K562 (cell line): ENCODE measurements around the gene NEDD4. TPM values are rescaled to one million over a fixed set of nuclear protein-coding genes. Genes with fewer than 3 reads are reported as not detected.

Source experiments
- E2F4 ChIP-seq: sonication (generic); formaldehyde crosslinking; IDR thresholded peaks from 2 replicates; pipeline ENCODE4 v1.8.0; 2022; ENCODE audit warnings: mild to moderate bottlenecking, low read depth, missing genetic modification reagents
- EP400 ChIP-seq: fragments of 450-650 bp; IDR thresholded peaks from 2 replicates; pipeline ENCODE4 v1.6.1; 2017; ENCODE audit warnings: antibody characterized with exemption, mild to moderate bottlenecking, moderate library complexity
- ESRRA ChIP-seq: fragments of 450-650 bp; IDR thresholded peaks from 2 replicates; pipeline ENCODE4 v1.6.1; 2014; ENCODE audit warnings: low read depth, mild to moderate bottlenecking, moderate library complexity, borderline replicate concordance
- FIP1L1 ChIP-seq: fragments of 200-400 bp; formaldehyde crosslinking; IDR thresholded peaks from 2 replicates; pipeline ENCODE4 v1.6.1; 2018; ENCODE audit warnings: mild to moderate bottlenecking, low read depth, low read length; ENCODE audit not compliant: poor library complexity, severe bottlenecking
- GABPB1 ChIP-seq: sonication (generic); formaldehyde crosslinking; IDR thresholded peaks from 2 replicates; pipeline ENCODE4 v1.8.0; 2022; ENCODE audit warnings: mild to moderate bottlenecking, missing genetic modification reagents
- GTF2E2 ChIP-seq: fragments of 200-800 bp; sonication (Bioruptor generic); IDR thresholded peaks from 2 replicates; pipeline ENCODE4 v1.6.1; 2016; ENCODE audit warnings: missing genetic modification characterization, missing compliant biosample characterization
- HINFP ChIP-seq: fragments of 450-650 bp; conservative IDR thresholded peaks from 2 replicates; pipeline ENCODE4 v1.6.1; 2016; ENCODE audit warnings: missing genetic modification characterization, low read depth, mild to moderate bottlenecking, control low read depth, missing compliant biosample characterization
- HMGN3 ChIP-seq: IDR thresholded peaks from 2 replicates; pipeline ENCODE4 v1.6.1; 2011; ENCODE audit warnings: borderline replicate concordance, low read depth, mild to moderate bottlenecking, mixed read lengths, low read length; ENCODE audit not compliant: insufficient read length; ENCODE audit errors: extremely low read depth
- KAT7 ChIP-seq: sonication (generic); formaldehyde crosslinking; IDR thresholded peaks from 2 replicates; pipeline ENCODE4 v1.8.0; 2022; ENCODE audit warnings: missing genetic modification reagents, mild to moderate bottlenecking, borderline replicate concordance
- LCOR ChIP-seq: sonication (generic); formaldehyde crosslinking; IDR thresholded peaks from 2 replicates; pipeline ENCODE4 v1.8.0; 2022; ENCODE audit warnings: mild to moderate bottlenecking, missing genetic modification reagents
- NONO ChIP-seq, 2 experiments: fragments of 200-400 bp in 1 of 2; fragments of 450-650 bp in 1 of 2; formaldehyde crosslinking in 1 of 2; IDR thresholded peaks; 2 replicates each; pipeline ENCODE4 v1.6.1; 2017; ENCODE audit warnings: low read depth in 2 of 2, mild to moderate bottlenecking in 2 of 2, moderate library complexity in 2 of 2, low read length in 1 of 2
- PHB ChIP-seq: fragments of 250-450 bp; sonication (Bioruptor Pico); IDR thresholded peaks from 2 replicates; pipeline ENCODE4 v1.5.0; 2021
- RCOR1 ChIP-seq, 2 experiments: IDR thresholded peaks; 2 replicates each; pipeline ENCODE4 v1.6.1; 2012; ENCODE audit warnings: low read depth in 2 of 2, low read length in 2 of 2, borderline replicate concordance in 1 of 2, improper control_type of control experiment in 1 of 2
- SIX5 ChIP-seq, 2 experiments: IDR thresholded peaks; 2 replicates each; pipeline ENCODE4 v1.6.1; 2011; ENCODE audit warnings: low read length in 2 of 2, borderline replicate concordance in 1 of 2, low read depth in 1 of 2, mild to moderate bottlenecking in 1 of 2, moderate library complexity in 1 of 2; ENCODE audit not compliant: insufficient read depth in 1 of 2
- SUPT5H ChIP-seq: fragments of 450-650 bp; IDR thresholded peaks from 2 replicates; pipeline ENCODE4 v1.6.1; 2016
- TBP ChIP-seq: optimal IDR thresholded peaks from 2 replicates; pipeline ENCODE3; 2011; ENCODE audit warnings: low read depth, low read length, improper control_type of control experiment
- ZC3H8 ChIP-seq: fragments of 450-650 bp; IDR thresholded peaks from 2 replicates; pipeline ENCODE4 v1.6.1; 2017
- ZFX ChIP-seq: sonication (generic); formaldehyde crosslinking; IDR thresholded peaks from 2 replicates; pipeline ENCODE4 v1.8.0; 2022; ENCODE audit warnings: mild to moderate bottlenecking, missing genetic modification reagents, moderate library complexity
- ZNF175 ChIP-seq: fragments of 200-800 bp; sonication (Bioruptor generic); IDR thresholded peaks from 2 replicates; pipeline ENCODE4 v1.6.1; 2016; ENCODE audit warnings: low read depth, mild to moderate bottlenecking, missing genetic modification characterization, missing compliant biosample characterization
- ZNF197 ChIP-seq: fragments of 200-800 bp; sonication (Bioruptor generic); IDR thresholded peaks from 2 replicates; pipeline ENCODE4 v1.6.1; 2016; ENCODE audit warnings: low read depth, missing genetic modification characterization, missing compliant biosample characterization
- ZNF639 ChIP-seq, 2 experiments: fragments of 200-800 bp in 1 of 2; sonication (Bioruptor generic) in 1 of 2; sonication (generic) in 1 of 2; formaldehyde crosslinking in 1 of 2; IDR thresholded peaks in 1 of 2; conservative IDR thresholded peaks in 1 of 2; 2 replicates each; pipeline versions ENCODE4 v1.5.0 to v1.6.1; 2016 to 2020; ENCODE audit warnings: missing compliant biosample characterization in 1 of 2, missing genetic modification characterization in 1 of 2, missing genetic modification reagents in 1 of 2
- ZNF644 ChIP-seq: fragments of 200-800 bp; sonication (Bioruptor generic); IDR thresholded peaks from 2 replicates; pipeline ENCODE4 v1.6.1; 2016; ENCODE audit warnings: low read depth, missing genetic modification characterization, missing compliant biosample characterization
- ZNF766 ChIP-seq: fragments of 200-800 bp; sonication (Bioruptor generic); conservative IDR thresholded peaks from 2 replicates; pipeline ENCODE4 v1.6.1; 2016; ENCODE audit warnings: missing genetic modification characterization, missing compliant biosample characterization
- polyA plus RNA-seq, 8 experiments: library from polyadenylated mRNA; depleted of rRNA in 4 of 8; stranded (reverse) in 5 of 8; unstranded in 3 of 8; fragments of >200 nt; fragmentation: Nextera tagmentation in 2 of 8; fragmentation: Illumina TruSeq in 1 of 8; extraction: Ambion mirVana in 2 of 8; extraction: Trizol in 1 of 8; gene quantifications; 2 replicates each; pipeline versions ENCODE4 v1.2.1 to v1.2.3, GENCODE V29; 2011 to 2014; ENCODE audit warnings: inconsistent platforms in 1 of 8, missing spikeins in 1 of 8
- total RNA-seq, 7 experiments: library from RNA; depleted of rRNA in 6 of 7; stranded (reverse); fragments of >200 nt in 6 of 7; fragmentation: Illumina TruSeq in 2 of 7; extraction: Trizol in 2 of 7; gene quantifications; 2 replicates each; pipeline versions ENCODE4 v1.2.1 to v1.2.3, GENCODE V29; 2011 to 2021; ENCODE audit warnings: low replicate concordance in 1 of 7

Gene NEDD4
- total and polyA plus RNA-seq, 9 of the 15 experiments (the other 6 are each of a cell fraction or from before 2014, with no cell fraction given), result 7.2 to 23.7 (median 17.3) TPM

GRCh38 chr15:55993111-55993803 is at the start of gene NEDD4 (continued):
- TF ChIP-seq HMGN3 (peak; percentile 76), ZNF197 (CRISPR knock-in tag) (no peak), FIP1L1 (peak; percentile 78), TBP (peak; percentile 79), KAT7 (CRISPR knock-in tag) (peak; percentile 90; the same call in 1 of the 2 replicates), NONO (IDR thresholded peaks at IDR 0.05; ENCODE audit: low read depth in 2 of 2, low read length in 1 of 2) (0 out of 4 replicates have a peak, but pooled peaks of 1 of the 2 experiments have one; percentile 33), ZNF644 (tag) (peak; percentile 82; the same call in 1 of the 2 replicates), ZNF175 (peak; percentile 39; the same call in 1 of the 2 replicates), EP400 (peak; percentile 50; the same call in 1 of the 2 replicates), SIX5 (IDR thresholded peaks at IDR 0.05; ENCODE audit: borderline replicate concordance in 1 of 2, insufficient read depth in 1 of 2, low read depth in 1 of 2, low read length in 2 of 2) (no peak), ZNF639 (CRISPR knock-in tag; conservative IDR thresholded peaks at IDR 0.05 in 1 of 2, IDR thresholded peaks at IDR 0.05 in 1 of 2) (peak in 1 of 2 experiments; percentile 80; a peak in 1 of 4 replicates), PHB (CRISPR knock-in tag) (no peak), ZC3H8 (no peak), ESRRA (no peak), ZNF766 (CRISPR knock-in tag) (peak; percentile 28; the same call in 1 of the 2 replicates), SUPT5H (peak; percentile 78), HINFP (tag) (no peak), GABPB1 (CRISPR knock-in tag) (peak; percentile 65), LCOR (peak; percentile 63; the same call in 1 of the 2 replicates), RCOR1 (IDR thresholded peaks at IDR 0.05; ENCODE audit: borderline replicate concordance in 1 of 2, low read depth in 2 of 2, low read length in 2 of 2) (0 out of 4 replicates have a peak, but pooled peaks of 1 of the 2 experiments have one; percentile 62), ZFX (0 out of 2 replicates have a peak, but pooled peaks have one; percentile 20), GTF2E2 (tag) (0 out of 2 replicates have a peak, but pooled peaks have one; percentile 24), E2F4 (peak; percentile 79; the same call in 1 of the 2 replicates)
